T follicular helper cell (primary cell): ENCODE data around the gene SRGAP2B.
"Not testable (repeated sequence)": the region's sequence is repeated elsewhere in the genome, so short reads cannot be mapped to it uniquely, and the experiment has no call there.

ENCODE experiments used
- DNase-seq: peaks from one replicate; pipeline ENCODE4 v3.0.0-alpha.2; 2020; ENCODE audit warnings: low read depth

Gene SRGAP2B

DNA sequence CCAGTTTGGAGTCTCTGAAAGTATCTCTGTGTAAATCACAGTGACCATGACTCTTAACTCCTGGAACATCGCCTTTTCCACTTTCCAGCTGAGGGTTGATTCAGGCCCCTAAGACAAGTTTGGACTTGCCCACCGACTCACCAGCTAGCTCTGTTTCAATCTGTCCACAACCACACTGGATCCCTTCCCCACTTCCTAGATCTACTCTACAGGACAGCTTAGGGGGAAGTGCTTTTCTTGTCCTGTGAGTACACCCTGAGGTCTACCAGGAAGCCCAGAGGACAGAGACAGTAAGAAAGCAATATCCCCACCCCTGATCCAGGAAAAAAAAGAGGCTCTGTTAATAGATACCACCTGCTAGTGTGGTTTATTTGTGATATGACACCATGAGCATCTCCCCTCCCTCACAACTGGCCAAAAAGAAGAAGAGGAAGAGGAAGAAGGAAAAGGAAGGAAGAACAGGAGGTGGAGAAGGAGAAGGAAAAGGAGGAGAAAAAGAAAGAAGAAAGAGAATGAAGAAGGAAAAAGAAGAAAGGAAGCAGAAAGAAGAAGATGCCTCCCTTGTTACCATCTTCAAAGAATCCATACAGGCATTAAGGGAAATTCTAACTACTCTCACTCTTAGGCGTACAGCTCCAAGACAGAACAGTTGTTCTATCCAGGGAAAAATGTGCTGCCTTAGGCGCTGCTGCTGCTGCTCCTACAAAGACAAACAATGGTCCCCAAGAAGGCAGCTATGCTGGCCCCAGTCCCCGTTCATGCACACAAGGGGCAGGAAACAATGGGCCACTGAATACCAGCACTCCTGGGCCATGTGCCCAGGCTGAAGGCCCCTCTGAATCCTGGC is 96.8 kb downstream of the SRGAP2B start:
- not testable (repeated sequence) for DNase-seq

DNA sequence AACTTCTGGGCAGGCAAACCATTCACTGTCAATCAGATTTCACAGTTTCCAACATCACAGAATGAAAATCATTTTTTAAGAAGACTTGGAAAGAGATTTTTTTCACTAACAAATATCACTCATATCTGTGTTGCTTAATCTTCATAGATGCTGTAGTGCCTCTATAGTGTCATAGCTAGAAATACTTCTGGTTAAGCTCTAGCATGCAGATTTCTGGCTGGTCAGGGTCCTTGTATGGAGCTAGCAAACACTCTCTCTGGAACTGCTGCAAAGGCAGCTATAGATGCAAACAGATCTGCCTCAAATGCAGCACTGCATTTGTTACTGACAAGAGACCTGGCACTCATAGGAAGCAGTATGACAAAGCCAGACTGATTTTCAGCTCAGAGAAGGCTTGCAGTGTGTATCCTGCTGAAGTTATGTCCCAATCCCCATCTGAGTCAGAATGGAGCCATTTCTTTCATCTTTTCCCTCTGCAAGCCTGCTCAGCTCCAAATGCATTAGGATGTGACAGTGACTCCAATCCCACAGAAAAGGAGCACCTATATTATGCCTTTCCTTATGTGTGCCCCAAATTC is 99.2 kb downstream of the SRGAP2B start:
- DNase-seq: not testable (repeated sequence)

DNA sequence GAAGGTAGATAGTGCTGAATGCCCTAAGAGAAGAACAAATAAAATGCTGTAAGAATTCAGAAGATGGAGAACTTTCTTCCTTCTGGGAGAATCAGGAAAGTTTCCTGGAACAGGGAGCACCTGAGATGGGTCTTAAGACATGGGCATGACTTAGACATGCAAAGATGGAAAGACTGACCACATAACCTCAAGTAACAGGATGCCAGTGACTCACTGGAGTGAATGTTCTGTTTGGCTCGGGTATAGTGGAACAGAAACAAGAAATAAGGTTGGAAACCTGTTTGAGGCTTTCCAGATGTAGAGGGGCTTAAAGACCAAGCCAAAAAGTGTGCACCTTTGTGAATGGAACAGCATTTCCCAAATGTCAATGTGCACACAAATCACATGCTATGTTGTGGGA is 102.2 kb downstream of the SRGAP2B start:
- DNase-seq: not testable (repeated sequence)

DNA sequence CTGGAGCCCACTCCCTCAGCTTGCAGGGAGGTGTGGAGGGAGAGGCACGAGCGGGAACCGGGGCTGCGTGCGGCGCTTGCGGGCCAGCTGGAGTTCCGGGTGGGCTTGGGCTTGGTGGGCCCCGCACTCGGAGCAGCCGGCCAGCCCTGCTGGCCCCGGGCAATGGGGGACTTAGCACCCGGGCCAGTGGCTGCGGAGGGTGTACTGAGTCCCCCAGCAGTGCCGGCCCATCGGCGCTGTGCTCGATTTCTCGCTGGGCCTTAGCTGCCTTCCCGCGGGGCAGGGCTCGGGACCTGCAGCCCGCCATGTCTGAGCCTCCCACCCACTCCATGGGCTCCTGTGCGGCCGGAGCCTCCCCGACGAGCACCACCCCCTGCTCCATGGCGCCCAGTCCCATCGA is 104.5 kb downstream of the SRGAP2B start:
- not testable (repeated sequence) for DNase-seq

DNA sequence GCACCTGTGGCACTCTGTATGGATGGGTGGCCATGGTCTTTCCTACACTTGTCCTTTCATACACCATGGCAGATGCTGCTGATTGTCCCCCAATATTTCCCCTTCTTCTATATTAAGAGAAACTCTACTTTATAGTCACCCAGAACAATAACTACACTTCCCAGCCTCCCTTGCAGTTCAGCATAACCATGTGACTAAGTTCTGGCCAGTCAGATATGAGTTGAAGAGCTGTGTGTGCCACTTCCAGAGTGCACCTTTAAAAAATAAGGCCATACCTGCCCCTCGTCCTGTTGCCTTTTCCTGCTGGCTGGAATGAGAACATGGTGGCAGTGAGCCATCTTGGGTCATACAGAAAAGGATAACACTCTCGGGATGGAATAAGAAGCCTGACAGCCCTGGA is 108.0 kb downstream of the SRGAP2B start:
- not testable (repeated sequence) for DNase-seq

DNA sequence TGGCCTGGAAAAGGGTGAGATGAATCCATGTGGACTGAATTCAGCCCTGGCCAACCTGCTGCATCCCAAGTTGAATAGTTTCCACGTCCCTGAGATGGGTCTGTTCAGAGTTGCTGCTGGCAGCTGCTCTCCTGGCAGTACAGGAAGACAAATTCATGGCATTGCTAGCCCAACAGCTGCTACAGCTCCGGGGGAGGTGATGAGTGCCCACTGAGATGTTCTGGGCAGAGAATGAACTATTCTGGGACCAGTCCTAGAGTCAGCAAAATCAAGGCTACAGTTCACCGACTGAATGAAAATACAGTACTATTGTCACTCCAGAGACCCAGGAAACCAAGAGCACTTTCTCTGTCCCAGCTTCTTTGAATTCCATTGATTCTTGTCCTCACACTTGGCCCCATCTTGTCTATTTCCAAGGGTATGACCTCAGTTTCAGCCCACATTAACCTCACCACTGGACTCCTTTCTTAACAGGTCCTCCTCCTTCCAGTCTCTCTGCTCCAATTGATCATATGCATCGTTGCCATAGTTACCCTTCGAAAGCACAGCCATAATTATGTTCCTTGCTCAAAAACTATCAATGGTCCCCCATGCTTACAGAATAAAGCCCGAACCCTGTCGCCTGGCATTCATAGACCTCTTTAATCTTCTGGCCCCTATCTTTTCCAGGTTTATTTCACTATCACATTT is 108.8 kb downstream of the SRGAP2B start:
- DNase-seq: not testable (repeated sequence)

DNA sequence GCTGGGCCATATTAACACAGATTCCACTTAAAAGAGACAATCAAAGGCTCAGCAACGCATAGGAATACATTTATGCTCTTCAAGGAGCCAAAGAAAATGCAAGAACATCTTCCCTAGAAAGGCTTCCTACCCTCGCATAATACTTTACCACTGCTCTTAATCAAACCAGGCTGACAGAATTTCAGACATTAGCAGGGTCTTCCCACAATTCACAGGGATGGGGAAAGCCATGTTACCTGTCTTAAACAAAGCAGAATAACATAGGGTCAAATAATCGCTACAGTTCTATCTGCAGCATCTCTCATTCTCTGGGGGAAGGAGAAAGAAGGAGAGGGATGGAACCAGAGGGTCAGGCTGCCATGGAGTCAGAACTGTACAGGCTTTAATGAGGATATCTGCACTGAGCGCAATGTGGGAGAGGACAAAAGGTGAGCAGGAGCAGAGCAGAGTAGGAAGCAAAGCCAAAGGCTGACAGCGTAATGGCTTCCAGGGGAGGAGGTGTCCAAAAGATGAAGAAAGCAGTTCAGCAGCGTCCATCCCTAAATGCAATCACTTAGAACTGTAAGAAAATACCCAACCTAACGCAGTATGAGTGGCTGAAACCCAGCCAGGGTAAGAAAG is 109.5 kb downstream of the SRGAP2B start:
- not testable (repeated sequence) for DNase-seq

DNA sequence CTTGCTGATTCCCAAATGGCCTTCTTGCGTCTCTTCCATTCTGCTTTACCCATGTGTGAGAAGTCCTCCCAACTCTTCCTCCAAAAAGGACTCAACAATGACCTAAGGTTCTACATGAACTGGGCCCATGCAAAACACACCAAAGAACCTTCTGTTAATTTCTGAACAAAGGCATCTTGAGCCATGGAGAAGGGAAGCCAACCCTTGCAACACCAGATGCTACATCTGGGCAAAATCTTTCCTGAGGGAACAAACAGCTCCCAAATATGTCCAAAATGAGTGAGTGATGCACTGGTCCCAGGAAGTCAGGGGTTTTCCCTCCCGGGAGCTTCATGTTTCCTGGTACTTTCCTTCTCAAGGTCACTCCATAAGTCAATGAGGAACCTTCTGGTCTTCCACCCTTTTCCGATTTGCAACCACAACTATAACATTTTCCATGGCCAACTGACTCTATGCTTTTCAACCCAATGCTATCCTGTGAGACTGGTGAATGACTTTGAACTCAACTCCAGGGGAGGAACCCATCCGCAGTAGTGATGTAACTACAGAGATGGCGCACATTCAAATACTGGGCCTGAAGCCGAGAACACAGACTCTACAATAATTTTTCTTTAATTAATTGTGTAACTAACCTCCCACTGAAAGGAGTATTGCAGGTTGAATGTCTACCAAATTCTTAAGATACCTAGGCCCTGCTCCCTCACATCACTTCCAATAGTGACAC is 112.2 kb downstream of the SRGAP2B start:
- not testable (repeated sequence) for DNase-seq

DNA sequence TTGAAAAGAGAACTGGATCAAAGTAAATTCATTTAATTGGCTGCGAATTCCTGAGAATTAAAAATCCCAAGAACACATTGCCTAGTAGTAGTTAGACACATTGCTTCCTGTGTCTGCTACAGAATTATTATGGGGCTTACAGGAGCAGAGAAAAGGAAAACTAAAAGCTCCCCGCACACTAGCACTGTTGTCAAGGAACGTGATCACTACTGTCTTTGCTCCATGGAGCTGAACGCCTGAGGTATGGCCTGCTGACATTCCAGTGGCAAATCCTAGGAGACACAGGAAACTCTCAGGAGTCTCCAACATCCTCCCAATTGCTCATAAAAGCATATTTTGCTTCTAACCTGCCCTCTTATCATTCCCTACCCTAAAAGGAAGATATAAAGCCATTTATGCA is 114.0 kb downstream of the SRGAP2B start:
- not testable (repeated sequence) for DNase-seq

DNA sequence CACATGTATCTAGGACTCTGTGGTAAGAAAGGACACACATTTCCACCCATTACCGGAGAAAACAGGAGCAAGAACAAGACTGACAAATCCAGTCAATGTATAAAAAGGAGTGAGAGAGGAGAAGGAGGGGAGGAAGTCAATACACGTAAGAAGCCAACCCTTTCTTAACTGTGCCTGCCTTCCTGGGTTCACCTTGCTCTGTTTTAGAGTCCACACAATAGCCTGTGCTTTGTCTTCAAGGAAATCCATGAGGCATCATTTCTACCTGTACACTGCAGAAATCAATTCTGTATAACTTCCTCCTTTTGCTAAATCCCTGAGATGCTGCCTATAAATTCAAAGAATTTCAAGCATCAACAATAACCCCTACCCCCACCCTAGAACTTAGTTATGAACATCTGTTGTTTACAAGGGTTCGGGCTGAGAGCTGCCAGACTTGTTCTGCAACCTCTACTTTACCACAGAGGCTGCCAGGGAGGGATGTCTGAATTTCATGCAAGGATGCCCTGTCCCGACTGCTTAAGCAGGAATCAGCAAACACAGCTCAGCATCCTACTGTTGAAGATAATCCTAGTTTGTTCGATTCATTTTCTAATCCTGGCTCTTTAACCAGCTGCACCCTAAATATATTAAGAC is 115.0 kb downstream of the SRGAP2B start:
- DNase-seq: not testable (repeated sequence)

DNA sequence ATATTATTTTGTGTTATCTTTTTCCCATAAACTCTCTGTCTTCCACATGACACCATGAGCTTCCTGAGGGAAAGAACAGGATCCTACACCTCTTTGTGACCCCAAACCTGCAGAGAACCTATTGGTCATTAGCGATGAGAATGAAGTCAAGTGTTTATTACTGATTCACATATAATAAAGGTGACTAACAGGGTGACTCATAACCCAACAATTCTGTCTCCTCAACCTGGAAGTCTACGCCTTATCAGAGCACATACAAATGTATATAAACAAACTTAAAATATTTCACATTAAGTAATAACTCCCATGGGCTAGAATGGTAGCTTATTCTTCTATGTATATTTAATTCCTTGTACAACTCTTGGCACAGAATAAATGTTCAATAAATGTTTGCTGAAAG is 117.3 kb downstream of the SRGAP2B start:
- not testable (repeated sequence) for DNase-seq

DNA sequence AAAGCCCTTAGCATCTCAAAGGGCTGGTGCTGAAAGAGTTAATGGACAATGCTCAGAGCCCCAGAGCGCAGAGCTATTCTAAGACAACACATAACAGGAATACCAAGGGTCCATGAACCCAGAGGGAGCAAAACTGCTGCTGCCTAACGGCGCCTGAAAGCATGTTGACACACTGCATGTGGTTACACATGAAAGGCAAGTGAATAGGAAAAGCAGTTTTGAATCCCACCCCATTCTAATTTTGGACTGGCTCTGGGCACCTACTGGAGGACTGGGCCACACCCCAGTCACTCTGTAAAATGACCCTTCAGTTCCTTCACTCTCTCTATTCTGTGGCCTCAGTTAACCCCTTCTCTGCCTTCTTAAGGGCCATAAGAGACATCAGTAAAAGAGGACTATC is 123.2 kb downstream of the SRGAP2B start:
- DNase-seq: not testable (repeated sequence)

DNA sequence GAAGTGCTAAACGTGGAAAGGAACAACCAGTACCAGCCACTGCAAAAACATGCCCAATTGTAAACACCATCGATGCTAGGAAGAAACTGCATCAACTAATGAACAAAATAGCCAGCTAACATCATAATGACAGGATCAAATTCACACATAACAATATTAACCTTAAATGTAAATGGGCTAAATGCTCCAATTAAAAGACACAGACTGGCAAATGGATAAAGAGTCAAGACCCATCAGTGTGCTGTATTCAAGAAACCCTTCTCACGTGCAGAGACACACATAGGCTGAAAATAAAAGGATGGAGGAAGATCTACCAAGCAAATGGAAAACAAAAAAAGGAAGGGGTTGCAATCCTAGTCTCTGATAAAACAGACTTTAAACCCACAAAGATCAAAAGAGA is 128.6 kb downstream of the SRGAP2B start:
- not testable (repeated sequence) for DNase-seq

DNA sequence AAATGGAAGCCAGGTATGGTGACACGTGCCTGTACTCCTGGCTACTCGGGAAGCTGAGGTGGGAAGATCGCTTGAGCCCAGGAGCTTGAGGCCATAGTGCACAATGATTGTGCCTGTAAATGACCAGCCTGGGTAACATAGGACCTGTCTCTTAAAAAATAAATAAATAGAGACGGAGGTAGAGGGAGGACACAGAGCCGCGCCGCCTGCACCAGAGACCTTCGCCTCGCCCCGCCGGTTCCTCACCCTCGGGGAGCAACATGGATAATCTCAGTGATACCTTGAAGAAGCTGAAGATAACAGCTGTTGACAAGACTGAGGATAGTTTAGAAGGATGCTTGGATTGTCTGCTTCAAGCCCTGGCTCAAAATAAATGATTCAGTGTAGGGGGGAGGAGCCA is 130.4 kb downstream of the SRGAP2B start:
- DNase-seq: not testable (repeated sequence)

DNA sequence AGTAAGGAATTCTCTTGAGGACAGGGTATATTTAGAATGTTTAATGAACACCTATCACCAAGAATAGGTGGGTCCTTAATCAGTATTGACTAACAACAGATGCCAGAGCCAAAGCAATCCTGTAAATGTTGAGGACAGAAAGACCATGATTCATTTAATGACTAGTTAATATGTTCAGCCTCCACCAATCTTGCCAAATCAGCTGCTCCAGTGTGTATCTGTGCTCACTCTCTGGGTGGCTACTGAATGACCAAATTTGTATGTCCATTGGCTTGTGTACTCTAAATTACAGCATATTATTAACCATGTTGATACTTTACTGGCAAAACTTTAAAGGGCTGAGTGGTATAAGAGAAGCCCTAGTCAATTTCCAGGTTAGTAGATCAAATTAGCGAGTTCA is 130.9 kb downstream of the SRGAP2B start:
- DNase-seq: not testable (repeated sequence)

DNA sequence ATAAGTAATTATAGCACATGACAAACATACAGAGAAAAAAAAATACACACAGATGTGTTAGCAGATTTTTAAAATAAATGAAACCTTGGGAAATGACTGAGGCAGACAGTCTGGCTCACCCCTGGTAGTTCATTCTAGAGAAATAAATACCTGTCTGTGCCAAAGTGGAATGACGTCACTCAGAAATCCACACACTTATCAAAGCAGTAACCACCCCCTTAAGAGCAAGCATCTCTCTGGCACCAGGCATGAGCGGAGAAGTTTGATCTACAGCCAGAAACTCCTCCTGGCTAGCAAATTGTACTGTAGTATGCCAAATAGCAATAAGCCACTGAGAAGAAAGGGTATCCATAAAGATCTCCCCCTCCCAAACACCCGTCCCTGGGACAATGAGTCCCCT is 131.6 kb downstream of the SRGAP2B start:
- DNase-seq: not testable (repeated sequence)

DNA sequence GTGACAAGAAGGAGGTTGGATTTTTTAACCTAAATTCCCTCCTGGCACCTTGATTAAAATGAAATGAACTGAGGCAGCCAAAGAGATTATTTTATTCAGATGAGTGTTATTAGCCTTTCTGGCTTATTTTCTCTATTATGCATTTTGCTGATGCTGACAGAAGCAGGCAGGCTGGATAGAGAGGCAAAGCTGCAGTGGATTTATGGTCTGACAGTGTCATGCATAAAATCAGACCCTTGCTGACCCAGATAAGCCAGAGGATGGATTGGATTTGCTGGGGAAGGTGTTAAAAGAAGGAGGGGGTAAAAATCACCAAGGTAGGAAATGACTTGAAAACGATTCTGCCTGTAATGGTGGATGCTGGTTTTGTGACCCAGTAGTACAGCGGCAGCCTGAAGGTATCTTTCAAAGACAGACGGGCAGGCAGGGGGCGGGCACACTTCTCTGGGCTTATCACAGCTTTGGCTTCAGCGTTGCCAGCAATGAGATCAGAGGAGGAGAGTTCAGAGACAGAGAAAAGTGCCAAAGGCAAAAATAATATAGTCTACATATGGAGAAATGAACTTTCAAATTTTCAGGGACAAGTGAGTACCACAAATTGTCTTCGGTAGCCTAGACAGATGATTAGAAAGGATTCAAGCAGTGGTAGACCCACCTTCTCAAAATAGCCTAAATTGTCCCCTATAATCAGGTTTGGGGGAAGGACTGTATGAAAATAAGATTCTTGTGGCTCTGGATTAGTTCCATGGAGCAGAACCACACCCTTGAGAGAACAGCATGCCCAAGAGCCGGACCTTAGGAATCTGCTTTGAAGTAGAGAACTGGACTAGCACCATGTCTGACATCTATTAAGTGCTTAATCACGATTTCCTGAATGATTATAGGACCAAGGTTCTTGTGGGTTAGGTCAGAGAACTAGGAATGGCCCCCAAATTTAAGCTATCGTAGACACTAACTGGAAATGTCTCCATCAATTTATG is 133.2 kb downstream of the SRGAP2B start:
- not testable (repeated sequence) for DNase-seq

DNA sequence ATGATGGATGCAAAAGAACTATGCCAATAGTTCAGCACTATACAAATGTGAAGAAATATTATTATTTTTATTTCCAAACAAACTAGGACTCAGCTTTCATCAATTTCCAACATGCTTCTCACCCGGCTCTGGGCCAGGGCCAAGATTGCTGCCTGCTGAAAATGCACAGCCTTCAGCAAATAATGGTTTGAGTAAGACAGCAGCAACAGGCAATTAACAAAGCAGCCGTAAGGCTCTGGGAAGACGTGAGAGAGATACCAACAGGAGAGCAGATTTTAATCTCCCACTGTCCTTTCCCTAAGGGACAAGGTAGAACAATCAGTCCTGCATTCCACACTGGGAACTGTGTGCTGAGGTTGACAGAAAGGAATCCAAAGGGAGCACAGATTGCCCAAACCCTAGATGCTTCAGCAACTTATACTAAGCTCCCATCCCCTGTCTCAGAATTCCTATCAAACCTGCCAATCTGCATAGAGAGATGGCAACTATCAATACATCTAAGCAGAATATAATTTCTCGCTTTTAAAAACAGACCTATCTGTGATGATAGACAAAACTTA is 134.1 kb downstream of the SRGAP2B start:
- DNase-seq: not testable (repeated sequence)

DNA sequence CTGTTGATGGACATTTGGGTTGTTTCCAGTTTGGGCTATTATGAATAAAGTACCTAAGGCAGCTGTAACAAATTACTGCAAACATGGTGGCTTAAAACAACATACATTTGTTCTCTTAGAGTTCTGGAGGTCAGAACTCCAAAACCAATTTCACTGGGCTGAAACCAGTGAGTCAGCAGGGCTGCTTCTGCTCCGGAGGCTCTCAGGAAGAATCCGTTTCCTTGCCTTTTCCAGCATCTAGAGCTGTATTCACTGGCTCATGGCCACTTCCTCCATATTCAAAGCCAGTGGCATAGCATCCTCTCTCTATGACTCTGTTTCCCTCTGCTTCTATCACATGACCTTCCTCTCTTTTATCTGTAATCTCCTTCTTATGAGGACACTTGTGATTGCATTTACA is 146.7 kb downstream of the SRGAP2B start:
- DNase-seq: not testable (repeated sequence)

DNA sequence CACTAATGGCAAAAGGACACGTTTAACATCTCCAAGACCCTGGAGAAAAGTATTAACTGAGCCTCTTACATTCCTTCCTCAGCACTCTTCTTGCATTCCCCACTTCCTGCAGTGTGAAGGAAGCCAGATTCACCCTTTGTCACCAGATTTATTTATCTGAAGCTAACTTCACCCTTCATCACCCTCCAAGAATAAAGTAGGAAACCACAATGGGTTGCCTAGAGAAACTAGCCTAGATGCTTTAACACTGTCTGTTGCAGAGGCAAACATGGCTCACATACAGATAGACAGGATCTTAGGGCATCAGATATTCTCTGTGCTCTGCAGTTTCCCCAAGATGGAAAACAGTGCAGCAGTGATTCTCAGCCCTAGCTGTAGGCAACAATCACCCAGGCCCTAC is 147.6 kb downstream of the SRGAP2B start:
- DNase-seq: not testable (repeated sequence)
